CD4-positive, alpha-beta T cell treated with Interleukin-2 at 100 ng/mL for 4 hours (primary cell): ENCODE data around the gene MAD2L1BP.

Experiments used
- DNase-seq: peaks from one replicate; pipeline ENCODE4 v3.0.0-alpha.2; 2020; ENCODE audit warnings: low spot score

Gene MAD2L1BP

DNA sequence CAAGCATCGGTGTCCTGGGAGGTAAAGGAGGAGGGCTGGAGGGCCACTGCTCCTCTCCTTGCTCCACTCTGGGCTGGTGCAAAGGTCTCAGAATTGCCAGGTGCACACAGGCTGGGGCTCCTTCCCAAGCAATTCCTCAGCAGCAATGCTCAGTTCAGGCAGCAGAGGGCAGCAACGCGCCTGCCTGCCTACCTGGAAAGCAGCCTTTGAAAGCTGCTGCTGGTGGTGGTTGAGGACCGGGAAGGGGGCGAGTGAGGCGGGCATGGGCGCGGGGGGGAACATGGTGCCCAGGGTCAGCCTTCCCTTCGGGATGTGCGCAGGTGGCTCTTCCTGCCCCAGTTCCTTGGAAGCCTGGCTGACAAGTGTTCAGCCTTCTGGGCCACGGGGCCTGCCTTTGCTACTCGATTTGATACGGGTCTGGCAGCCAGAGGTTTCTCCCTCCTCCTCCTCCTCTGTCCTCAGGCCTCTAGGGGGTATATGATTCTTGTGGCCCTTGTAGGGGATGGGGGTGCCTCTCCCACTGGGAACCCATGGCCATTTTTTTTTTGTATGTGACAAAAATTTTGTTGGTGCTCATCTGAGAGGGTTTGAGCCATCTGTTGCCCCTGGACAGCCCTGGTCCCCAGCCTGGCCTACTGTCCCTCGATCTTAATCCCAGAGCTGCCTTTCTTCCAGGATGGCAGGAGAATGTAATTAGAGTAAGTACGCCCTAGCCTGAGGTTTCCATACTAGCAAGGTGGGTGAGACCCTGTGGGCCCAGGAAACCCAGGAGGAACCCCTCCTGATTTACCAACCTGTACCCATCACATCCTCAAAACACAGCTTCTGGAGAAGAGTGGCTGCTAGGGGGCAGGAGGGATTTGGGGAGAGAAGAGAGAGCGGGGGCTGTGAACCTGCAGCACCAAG is 31.9 kb downstream of the MAD2L1BP start:
- DNase-seq: peak; percentile 77

DNA sequence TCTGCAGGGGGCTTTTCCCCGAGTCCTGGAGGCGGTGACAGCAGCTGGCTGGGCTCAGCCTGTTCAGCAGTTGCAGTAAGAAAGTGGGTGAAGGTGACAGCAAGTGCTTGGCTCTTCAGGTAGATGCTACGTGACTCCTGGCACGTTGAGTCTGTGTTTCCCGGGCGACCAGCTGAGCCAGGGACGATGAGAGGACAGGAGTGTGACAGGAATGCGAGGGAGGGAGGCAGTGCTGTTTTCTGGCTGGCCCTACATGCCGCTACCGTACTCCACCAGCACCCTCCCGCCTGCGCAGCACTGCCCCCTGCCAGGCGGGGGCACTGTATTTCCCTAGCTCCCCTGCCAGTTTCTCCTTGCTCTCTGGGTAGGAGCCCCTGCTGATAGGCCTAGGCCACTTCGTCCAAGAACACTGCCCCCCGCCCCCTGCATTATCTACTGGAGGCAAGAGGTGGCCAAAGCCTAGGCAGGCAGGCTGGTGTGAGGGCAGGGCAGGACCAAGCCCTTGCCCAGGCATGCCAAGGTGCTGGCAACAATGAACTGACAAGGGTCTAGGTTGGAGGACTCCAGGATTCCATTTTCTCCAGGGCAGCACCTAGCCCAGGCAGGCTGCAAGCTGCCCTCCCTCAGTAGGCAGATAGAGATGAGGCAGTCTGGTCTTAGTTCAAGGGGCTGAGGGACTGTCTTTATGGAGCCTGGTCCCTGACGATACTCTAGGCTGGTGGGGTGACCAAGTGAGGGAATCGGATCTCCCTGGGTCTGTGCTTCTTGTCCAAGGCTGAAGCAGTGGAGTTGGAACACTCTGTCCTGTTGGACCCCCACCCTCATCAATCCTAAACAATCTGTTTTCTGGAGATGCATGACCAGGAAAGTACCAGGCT is 32.8 kb downstream of the MAD2L1BP start:
- DNase-seq: peak; percentile 28

GRCh38 chr6:43669050-43669921 is 33.6 kb downstream of the MAD2L1BP start:
- DNase-seq: no peak

GRCh38 chr6:43669922-43670622 is 34.4 kb downstream of the MAD2L1BP start:
- no peak for DNase-seq

DNA sequence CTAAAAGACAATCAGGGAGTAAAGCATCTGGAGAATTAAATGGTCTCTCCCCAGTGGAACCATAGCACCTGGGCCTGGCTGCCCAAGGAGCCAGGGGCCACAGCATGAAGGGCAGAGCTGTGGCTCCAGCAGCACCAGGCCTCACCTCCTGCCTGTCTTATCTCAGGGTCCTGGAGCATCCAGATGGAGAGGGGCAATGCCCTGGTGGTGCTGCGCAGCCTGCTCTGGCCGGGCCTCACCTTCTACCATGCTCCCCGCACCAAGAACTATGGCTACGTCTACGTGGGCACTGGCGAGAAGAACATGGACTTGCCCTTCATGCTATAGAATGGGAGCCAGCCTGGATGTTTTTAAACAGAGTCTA is 35.0 kb downstream of the MAD2L1BP start:
- DNase-seq: no peak

DNA sequence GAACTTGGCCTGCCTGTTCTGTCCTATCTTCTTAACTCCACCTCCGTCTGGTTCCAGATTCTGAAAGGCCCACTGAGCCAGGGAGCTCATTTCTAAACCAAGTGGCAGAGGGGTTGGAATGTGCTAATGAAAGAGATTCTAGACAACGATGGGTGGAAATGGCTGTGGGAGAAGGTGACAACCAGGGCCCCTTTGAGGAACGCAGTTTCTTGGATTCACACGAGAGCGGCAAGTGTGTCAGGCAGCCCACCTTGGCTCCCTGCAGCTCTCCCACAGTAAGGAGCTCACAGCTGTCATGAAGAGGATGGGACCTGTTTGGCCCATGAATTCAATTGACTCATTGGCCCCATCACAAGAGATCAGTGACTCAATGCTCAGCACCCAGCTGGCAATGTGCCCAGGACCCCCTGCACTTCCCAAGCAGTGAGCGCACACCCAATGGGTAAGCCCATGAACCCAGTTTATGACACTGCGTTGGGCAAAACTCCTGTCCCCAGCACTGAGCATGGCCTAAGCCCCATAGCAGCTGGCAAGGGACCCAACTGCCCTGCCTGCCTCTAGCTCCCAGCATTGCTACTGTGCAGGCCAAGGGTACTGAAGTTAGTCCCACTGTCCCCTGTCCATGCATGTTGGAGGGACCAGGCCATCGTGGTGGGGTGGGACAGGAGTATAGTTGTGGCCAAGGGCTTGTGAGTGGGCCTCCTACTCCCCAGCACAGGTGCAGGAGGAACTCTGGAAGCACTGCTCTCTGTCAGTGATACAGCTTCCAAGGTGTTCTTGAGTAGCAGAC is 35.6 kb downstream of the MAD2L1BP start:
- no peak for DNase-seq

GRCh38 chr6:43671801-43672690 is 36.4 kb downstream of the MAD2L1BP start:
- DNase-seq: no peak

DNA sequence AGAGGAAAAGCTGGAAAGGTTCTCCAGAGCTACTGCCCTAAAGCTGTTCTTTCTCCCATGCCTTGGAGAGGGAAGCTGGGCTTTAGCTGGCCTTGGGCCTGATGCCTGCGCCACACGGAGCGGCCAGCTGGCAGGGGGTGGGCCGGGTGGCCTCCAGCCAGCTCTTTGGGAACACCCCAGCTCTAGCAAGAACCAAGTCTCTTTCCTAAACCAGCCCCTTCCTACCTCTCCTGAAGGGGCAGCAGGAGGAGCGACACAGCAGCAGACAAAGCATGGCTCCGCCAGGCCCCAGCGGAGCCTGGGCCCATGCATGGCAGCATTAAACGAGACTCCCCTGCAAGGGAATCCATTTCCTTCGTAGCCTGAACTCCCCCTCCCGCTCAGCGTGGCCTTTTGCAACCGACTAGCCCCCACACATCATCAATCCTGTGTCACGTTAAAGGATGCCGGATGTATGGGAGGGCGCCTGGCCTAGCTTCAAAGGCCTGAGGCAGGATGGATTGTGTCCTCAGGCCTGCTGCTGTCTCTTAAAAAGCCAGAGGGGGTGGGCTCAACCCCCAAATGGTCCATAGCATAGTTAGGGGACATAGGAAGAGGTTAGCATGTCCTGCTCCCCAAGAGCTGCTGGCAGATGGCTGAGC is 37.9 kb downstream of the MAD2L1BP start:
- no peak for DNase-seq

GRCh38 chr6:43674291-43674690 is 38.7 kb downstream of the MAD2L1BP start:
- DNase-seq: no peak

- no peak for DNase-seq
Observed at GRCh38 chr6:43674921-43675320, 39.3 kb downstream of the MAD2L1BP start.

- DNase-seq: no peak
Observed at GRCh38 chr6:43676962-43677606, 41.4 kb downstream of the MAD2L1BP start.

DNA sequence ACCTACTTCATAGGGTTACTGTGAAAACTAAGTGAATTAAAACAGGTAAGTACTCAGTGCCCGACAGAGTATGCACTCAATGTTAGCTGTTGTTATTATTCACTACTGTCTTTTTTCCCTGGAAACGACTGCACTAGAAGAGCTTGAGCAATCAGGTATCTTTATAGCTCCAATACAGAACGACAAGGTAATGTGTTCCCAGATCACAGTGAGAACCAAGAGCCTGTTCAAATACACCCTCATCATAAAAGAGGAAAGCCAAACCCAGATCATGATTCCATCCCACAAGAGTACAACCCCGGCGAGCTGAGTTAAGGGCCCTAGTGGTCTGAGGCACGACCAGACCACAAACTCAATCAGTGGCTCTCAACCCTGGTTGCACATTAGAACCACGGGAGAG is 42.1 kb downstream of the MAD2L1BP start:
- DNase-seq: no peak

- no peak for DNase-seq
Observed at GRCh38 chr6:43678341-43678740, 42.7 kb downstream of the MAD2L1BP start.

GRCh38 chr6:43679057-43679456 is 43.4 kb downstream of the MAD2L1BP start:
- DNase-seq: no peak

- no peak for DNase-seq
Observed at GRCh38 chr6:43680308-43681200, 44.9 kb downstream of the MAD2L1BP start.

DNA sequence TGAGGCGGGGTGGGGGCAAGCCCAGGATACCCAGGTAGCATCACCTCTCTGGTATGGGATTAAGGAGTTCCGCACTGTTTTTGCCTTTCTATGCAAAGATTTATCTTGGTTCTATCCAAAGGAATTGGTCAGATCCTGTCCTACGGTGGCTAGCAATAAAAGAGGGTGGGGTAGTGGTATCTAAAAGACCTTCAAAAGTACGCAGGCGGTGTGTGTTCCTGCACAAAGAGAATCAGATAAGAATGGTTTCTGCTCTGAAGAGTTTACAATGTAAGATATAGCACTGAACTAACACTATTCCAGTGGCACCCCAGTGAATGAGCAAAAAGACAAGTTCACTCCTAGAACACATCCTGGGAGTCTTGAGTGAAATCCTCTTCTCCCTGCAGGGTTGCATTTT is 45.7 kb downstream of the MAD2L1BP start:
- DNase-seq: no peak

GRCh38 chr6:43682724-43683429 is 47.2 kb downstream of the MAD2L1BP start:
- DNase-seq: no peak
